Measurements from ENCODE around the gene ARRB1.

Gene ARRB1

DNA sequence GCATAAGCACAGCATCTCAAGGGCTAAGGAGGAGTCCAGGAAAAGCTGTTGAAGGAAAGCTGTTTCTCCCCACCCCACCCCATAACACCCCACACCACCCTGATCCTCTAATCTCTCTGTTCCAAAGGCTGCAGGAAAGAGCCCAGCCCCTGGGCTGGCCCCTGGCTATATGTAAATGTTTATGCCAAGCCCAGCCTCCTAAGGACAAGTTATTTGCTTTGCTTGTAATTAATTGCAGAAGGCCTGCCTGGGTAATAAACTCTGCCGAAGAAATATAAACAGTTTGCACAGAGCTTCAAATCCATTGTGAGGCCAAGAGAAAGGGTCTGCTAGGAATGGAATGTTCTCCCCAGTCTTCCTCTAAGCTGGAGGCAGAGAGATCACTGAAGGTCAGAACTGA is 21.2 kb downstream of the ARRB1 start:
- no peak for DNase-seq
- in situ Hi-C loops (cut with HindIII; ENCODE audit: low pct_ligation_motif_present, low pct_unique_long_range_greater_than_20kb, low sequenced_read_pairs), result no loop called here

- DNase-seq, result peak; percentile 83
- in situ Hi-C loops (cut with HindIII; ENCODE audit: low pct_ligation_motif_present, low pct_unique_long_range_greater_than_20kb, low sequenced_read_pairs), result no loop called here
Observed at GRCh38 chr11:75328426-75329277, 22.8 kb downstream of the ARRB1 start.

GRCh38 chr11:75326439-75326810 is 25.0 kb downstream of the ARRB1 start:
- no peak for DNase-seq
- in situ Hi-C loops (cut with HindIII; ENCODE audit: low pct_ligation_motif_present, low pct_unique_long_range_greater_than_20kb, low sequenced_read_pairs), result no loop called here

DNA sequence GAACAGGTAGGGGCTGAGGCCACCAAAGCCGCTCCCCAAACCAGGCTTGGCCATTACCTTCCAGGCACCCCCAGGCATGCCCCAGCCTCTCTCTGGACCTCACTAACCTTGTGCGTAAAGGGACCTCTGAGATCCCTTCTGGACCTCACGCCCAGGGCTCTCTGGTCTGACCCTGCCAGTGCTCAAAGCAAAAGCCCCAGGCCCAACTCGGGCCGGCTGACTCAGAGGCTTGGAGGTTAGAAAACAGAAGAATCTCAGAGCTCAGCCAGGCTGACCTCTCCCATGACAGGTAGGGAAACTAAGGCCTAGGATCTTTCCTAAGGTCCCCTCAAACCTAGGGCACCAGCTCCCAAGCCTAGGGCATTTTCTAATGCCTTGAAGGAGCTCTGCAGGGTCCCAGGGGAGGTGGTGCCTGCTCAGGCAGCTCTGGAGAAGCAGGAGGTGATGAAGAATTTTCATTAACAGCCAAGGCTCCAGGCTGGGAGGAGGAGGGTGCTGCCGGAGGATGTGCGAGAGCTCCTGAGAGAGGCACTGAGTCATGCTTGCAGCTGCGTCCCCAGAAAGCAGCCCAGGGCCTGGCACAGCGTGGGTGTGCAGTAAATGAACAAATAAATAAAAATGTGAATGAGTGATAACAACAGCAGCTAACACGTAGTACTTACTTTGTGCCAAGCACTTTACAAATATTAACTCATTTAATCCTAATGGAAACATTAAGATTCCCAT is 25.6 kb downstream of the ARRB1 start:
- DNase-seq, result peak; percentile 67
- in situ Hi-C loops (cut with HindIII; ENCODE audit: low pct_ligation_motif_present, low pct_unique_long_range_greater_than_20kb, low sequenced_read_pairs), result no loop called here

GRCh38 chr11:75324740-75325139 is 26.7 kb downstream of the ARRB1 start:
- in situ Hi-C loops (cut with HindIII; ENCODE audit: low pct_ligation_motif_present, low pct_unique_long_range_greater_than_20kb, low sequenced_read_pairs), result no loop called here

GRCh38 chr11:75324189-75324588 is 27.3 kb downstream of the ARRB1 start:
- in situ Hi-C loops (cut with HindIII; ENCODE audit: low pct_ligation_motif_present, low pct_unique_long_range_greater_than_20kb, low sequenced_read_pairs), result no loop called here
- no peak for DNase-seq

More at GRCh38 chr11:75324740-75325139, 26.7 kb downstream of the ARRB1 start:
- DNase-seq, result no peak

GRCh38 chr11:75323609-75324008 is 27.9 kb downstream of the ARRB1 start:
- DNase-seq, result no peak
- in situ Hi-C loops (cut with HindIII; ENCODE audit: low pct_ligation_motif_present, low pct_unique_long_range_greater_than_20kb, low sequenced_read_pairs), result no loop called here

DNA sequence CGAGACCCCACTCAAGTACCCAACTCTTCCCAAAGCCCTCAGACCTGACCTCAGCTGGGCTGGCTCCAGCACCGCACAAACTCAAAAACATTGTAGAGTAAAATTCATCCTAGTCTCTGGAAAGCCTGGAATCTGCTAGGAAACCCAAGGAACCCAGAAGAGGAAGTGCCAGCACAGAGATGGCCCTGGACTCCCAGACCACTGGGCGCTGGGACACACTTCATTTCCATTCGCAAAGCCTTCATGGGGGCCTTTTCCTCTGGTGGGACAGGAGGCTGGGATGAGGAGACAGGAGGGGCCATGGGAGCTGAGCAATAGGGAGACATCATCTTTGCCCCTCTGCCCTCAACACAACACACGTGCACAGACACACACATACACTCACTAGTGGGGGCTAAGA is 30.8 kb downstream of the ARRB1 start:
- no peak for DNase-seq
- in situ Hi-C loops (cut with HindIII; ENCODE audit: low pct_ligation_motif_present, low pct_unique_long_range_greater_than_20kb, low sequenced_read_pairs), result no loop called here

GRCh38 chr11:75320046-75320618 is 31.3 kb downstream of the ARRB1 start:
- in situ Hi-C loops (cut with HindIII; ENCODE audit: low pct_ligation_motif_present, low pct_unique_long_range_greater_than_20kb, low sequenced_read_pairs), result no loop called here
- DNase-seq, result no peak

- no peak for DNase-seq
- in situ Hi-C loops (cut with HindIII; ENCODE audit: low pct_ligation_motif_present, low pct_unique_long_range_greater_than_20kb, low sequenced_read_pairs), result no loop called here
Observed at GRCh38 chr11:75319035-75319877, 32.2 kb downstream of the ARRB1 start.

GRCh38 chr11:75317446-75318122 is 33.9 kb downstream of the ARRB1 start:
- no peak for DNase-seq
- in situ Hi-C loops (cut with HindIII; ENCODE audit: low pct_ligation_motif_present, low pct_unique_long_range_greater_than_20kb, low sequenced_read_pairs), result no loop called here

GRCh38 chr11:75315439-75315805 is 36.0 kb downstream of the ARRB1 start:
- in situ Hi-C loops (cut with HindIII; ENCODE audit: low pct_ligation_motif_present, low pct_unique_long_range_greater_than_20kb, low sequenced_read_pairs), result no loop called here
- DNase-seq, result no peak

- in situ Hi-C loops (cut with HindIII; ENCODE audit: low pct_ligation_motif_present, low pct_unique_long_range_greater_than_20kb, low sequenced_read_pairs), result no loop called here
- no peak for DNase-seq
Observed at GRCh38 chr11:75314771-75315438, 36.6 kb downstream of the ARRB1 start.

DNA sequence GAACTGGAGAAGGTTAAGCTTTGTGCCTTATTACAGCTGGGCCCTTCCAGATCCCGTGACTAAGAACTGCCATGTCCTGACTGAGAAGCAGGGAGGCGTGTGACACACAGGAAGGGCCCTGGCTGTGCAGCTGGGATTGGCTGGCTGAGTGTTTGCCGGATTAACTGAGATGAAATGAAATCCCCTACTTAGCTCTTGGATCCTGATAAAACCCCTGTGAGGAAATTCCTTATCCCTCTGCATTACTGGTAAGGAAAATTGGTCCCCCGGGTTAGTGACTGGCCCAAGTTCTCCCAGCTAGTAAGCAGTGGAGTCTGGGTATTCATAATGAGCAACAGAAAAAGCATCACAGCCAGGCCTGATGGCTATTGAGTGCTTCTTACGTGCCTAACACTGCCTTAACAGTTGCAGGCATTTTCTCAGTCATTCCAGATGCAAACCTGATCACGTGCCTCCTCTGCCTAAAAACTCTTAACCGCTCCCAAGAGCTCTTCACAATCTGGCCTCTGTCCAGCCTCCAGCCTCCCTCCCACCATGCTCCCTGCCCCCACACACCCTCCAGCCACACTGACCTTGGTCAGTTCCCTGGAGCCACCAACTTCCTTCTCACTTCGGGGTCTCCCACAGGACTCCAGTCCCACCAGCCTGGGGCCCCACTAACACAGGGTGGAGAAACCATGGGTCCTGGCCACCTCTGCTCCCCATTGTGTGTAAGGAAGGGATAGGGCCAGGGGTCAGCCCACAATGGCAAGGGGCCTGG is 37.8 kb downstream of the ARRB1 start:
- no peak for DNase-seq
- in situ Hi-C loops (cut with HindIII; ENCODE audit: low pct_ligation_motif_present, low pct_unique_long_range_greater_than_20kb, low sequenced_read_pairs), result no loop called here

DNA sequence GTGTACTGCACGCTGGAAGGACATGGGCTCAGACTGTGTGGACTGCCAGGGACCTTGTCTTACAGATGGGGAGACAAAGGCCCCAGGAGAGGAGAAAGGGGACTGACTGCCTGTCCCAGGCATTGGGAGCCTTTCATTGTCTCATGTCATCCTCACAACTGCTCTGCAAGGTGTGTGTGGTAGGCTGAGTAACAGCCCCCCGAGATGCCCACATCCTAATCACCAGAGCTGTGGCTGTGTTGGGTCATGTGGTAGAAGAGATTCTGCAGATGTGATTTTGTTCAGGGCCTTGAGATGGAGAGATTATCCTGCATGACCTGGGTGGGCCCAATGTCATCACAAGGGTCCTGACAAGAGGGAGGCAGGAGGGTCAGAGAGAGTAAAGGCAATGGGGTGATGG is 39.1 kb downstream of the ARRB1 start:
- in situ Hi-C loops (cut with HindIII; ENCODE audit: low pct_ligation_motif_present, low pct_unique_long_range_greater_than_20kb, low sequenced_read_pairs), result no loop called here
- DNase-seq, result no peak

DNA sequence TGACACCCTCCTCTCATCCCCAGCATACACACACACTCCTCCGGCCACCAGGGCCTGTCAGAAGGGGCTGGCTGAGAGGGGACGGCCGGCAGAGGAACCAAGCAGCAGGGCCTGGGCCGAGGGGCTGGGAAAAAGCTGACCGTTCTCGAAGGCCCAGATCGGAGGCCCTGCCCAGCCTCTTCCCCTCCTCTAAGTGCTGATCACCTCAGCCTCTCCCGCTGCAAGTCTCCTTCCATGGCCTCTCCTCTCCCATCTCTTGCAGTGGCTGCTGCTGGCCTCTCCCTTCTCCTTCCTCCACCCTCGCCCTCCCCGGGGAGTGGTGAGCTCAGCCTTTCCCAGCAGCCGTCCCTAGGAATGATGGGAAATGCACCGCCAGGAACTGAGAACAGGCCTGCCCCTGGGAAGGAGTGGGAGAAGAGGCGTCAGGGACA is 39.6 kb downstream of the ARRB1 start:
- no peak for DNase-seq
- in situ Hi-C loops (cut with HindIII; ENCODE audit: low pct_ligation_motif_present, low pct_unique_long_range_greater_than_20kb, low sequenced_read_pairs), result no loop called here

- in situ Hi-C loops (cut with HindIII; ENCODE audit: low pct_ligation_motif_present, low pct_unique_long_range_greater_than_20kb, low sequenced_read_pairs), result no loop called here
- no peak for DNase-seq
Observed at GRCh38 chr11:75308986-75309385, 42.5 kb downstream of the ARRB1 start.
